22Rv1 (cell line): ENCODE data around the gene CFAP46.

Experiments
- H3K27ac ChIP-seq: fragments of 450-650 bp; 2 replicates; pipeline ENCODE4 v1.5.1; 2017
- CTCF ChIP-seq: fragments of 450-650 bp; IDR thresholded peaks from 2 replicates; pipeline ENCODE4 v1.5.1; 2017; ENCODE audit warnings: mild to moderate bottlenecking
- ZFX ChIP-seq: fragments of 450-650 bp; IDR thresholded peaks from 2 replicates; pipeline ENCODE4 v1.6.1; 2017; ENCODE audit warnings: antibody characterized with exemption, borderline replicate concordance

CFAP46 gene

GRCh38 chr10:132850246-132850645, 92.1 kb downstream of the CFAP46 start:
- TF ChIP-seq ZFX (no peak), CTCF (no peak)
- no peak overlapping the region for H3K27ac ChIP-seq

GRCh38 chr10:132849546-132850031, 92.8 kb downstream of the CFAP46 start:
- TF ChIP-seq CTCF (no peak), ZFX (no peak)
- no peak overlapping the region for H3K27ac ChIP-seq

- TF ChIP-seq CTCF (no peak), ZFX (no peak)
- H3K27ac ChIP-seq, result no peak overlapping the region
Measured at GRCh38 chr10:132848951-132849545, 93.3 kb downstream of the CFAP46 start.

GRCh38 chr10:132848291-132848701, 94.1 kb downstream of the CFAP46 start:
- H3K27ac ChIP-seq, result no peak overlapping the region
- TF ChIP-seq ZFX, result no peak
- no peak for TF ChIP-seq CTCF

GRCh38 chr10:132847856-132848255, 94.5 kb downstream of the CFAP46 start:
- no peak overlapping the region for H3K27ac ChIP-seq

GRCh38 chr10:132847416-132847777, 95.0 kb downstream of the CFAP46 start:
- TF ChIP-seq ZFX, result no peak
- no peak for TF ChIP-seq CTCF

More at GRCh38 chr10:132847856-132848255, 94.5 kb downstream of the CFAP46 start:
- TF ChIP-seq CTCF (no peak), ZFX (no peak)

GRCh38 chr10:132846631-132847415, 95.5 kb downstream of the CFAP46 start:
- TF ChIP-seq ZFX (no peak), CTCF (no peak)
- no peak overlapping the region for H3K27ac ChIP-seq

More at GRCh38 chr10:132847416-132847777, 95.0 kb downstream of the CFAP46 start:
- no peak overlapping the region for H3K27ac ChIP-seq
